Esophagus muscularis mucosa (tissue), 4 donors: ENCODE data around the gene GNLY. TPM values are rescaled to one million over a fixed set of nuclear protein-coding genes. Genes with fewer than 3 reads are reported as not detected.

ENCODE experiments used
- DNase-seq: peaks from one replicate; pipeline ENCODE4 v3.0.0-alpha.2; 2017; ENCODE audit errors: extremely low spot score
- H3K27ac ChIP-seq, 4 donors: fragments of 200-600 bp; sonication (generic); replicated peaks in 1 of 4; 1 replicate in 3 of 4; 2 replicates in 1 of 4; pipeline ENCODE4 v1.5.1; 2016 to 2019; ENCODE audit warnings: mild to moderate bottlenecking in 1 of 4
- H3K27me3 ChIP-seq, 4 donors: fragments of 200-600 bp; sonication (generic); one replicate each; pipeline versions ENCODE4 v1.5.1 to v1.6.0; 2016 to 2019
- H3K36me3 ChIP-seq, 4 donors: fragments of 200-600 bp; sonication (generic); one replicate each; pipeline ENCODE4 v1.5.1; 2016 to 2019
- H3K4me1 ChIP-seq, 4 donors: fragments of 200-600 bp; sonication (generic); one replicate each; pipeline ENCODE4 v1.5.1; 2016 to 2019
- H3K4me3 ChIP-seq, 4 donors: fragments of 200-600 bp; sonication (generic); 1 replicate in 2 of 4; 2 replicates in 2 of 4; pipeline ENCODE4 v1.5.1; 2016 to 2019; ENCODE audit warnings: mild to moderate bottlenecking in 4 of 4, moderate library complexity in 1 of 4
- H3K9me3 ChIP-seq, 4 donors: fragments of 200-600 bp; sonication (generic); 1 replicate in 3 of 4; 2 replicates in 1 of 4; pipeline ENCODE4 v1.5.1; 2016 to 2019
- CTCF ChIP-seq, 3 experiments: fragments of 200-600 bp in 2 of 3; fragments of 450-650 bp in 1 of 3; sonication (generic) in 2 of 3; IDR thresholded peaks; one replicate each; pipeline ENCODE4 v1.5.1; 2017 to 2019; ENCODE audit warnings: antibody characterized with exemption in 3 of 3, mild to moderate bottlenecking in 2 of 3, moderate library complexity in 1 of 3
- EP300 ChIP-seq: sonication (generic); formaldehyde crosslinking; IDR thresholded peaks from one replicate; pipeline ENCODE4 v1.6.1; 2017; ENCODE audit warnings: antibody characterized with exemption
- POLR2A ChIP-seq: fragments of 450-650 bp; IDR thresholded peaks from one replicate; pipeline ENCODE4 v1.6.1; 2017; ENCODE audit warnings: antibody characterized with exemption, moderate library complexity, mild to moderate bottlenecking, low read depth
- POLR2AphosphoS5 ChIP-seq, 2 donors: sonication (generic); formaldehyde crosslinking; IDR thresholded peaks; one replicate each; pipeline ENCODE4 v1.6.1; 2017; ENCODE audit warnings: antibody characterized with exemption in 2 of 2
- WGBS: methylation state at CpG from one replicate; pipeline ENCODE4 v1.1.5; 2018; 5-methylcytosine and 5-hydroxymethylcytosine counted together
- intact Hi-C: fragments of 100-400 bp; cut with DNase I; formaldehyde crosslinking; loops from one replicate; pipeline ENCODE4 v1.15.1; 2023
- total RNA-seq, 4 donors: library from RNA; depleted of rRNA; stranded (reverse); fragments of >200 nt; gene quantifications; one replicate each; pipeline versions ENCODE4 v1.1.0 to v1.2.1, GENCODE V29; 2016

GNLY gene
- total RNA-seq, 4 donors from 2014 or later = 0.84 to 3.5 (median 2.0) TPM

GRCh38 chr2:85703329-85703728, 9.2 kb downstream of the GNLY start:
- intact Hi-C loops = no loop called here
- peaks cover 26 to 33% (median 28%) of the 10 kb centered on the region in 4 donors for H3K4me1 ChIP-seq
- no peak overlapping the region for H3K4me3 ChIP-seq
- no peak for TF ChIP-seq EP300
- TF ChIP-seq CTCF (IDR thresholded peaks at IDR 0.05) = no peak
- TF ChIP-seq POLR2AphosphoS5 (IDR thresholded peaks at IDR 0.05) = no peak
- TF ChIP-seq POLR2A = no peak
- H3K9me3 ChIP-seq = no peaks in the 10 kb centered on the region
- H3K27me3 ChIP-seq = no peaks in the 10 kb centered on the region
- no peaks in the 10 kb centered on the region for H3K36me3 ChIP-seq
- no peak for DNase-seq
- no peak overlapping the region for H3K27ac ChIP-seq

- no peaks in the 10 kb centered on the region for H3K9me3 ChIP-seq
- DNase-seq = no peak
- peaks cover 28 to 39% (median 33%) of the 10 kb centered on the region in 4 donors for H3K4me1 ChIP-seq
- intact Hi-C loops = no loop called here
- WGBS = 87% methylated on average over 3 of the region's 3 CpGs
- TF ChIP-seq POLR2A = no peak
- no peak for TF ChIP-seq CTCF (IDR thresholded peaks at IDR 0.05)
- no peak for TF ChIP-seq EP300
- no peak for TF ChIP-seq POLR2AphosphoS5 (IDR thresholded peaks at IDR 0.05)
- no peaks in the 10 kb centered on the region for H3K27me3 ChIP-seq
- H3K27ac ChIP-seq = no peak overlapping the region
- H3K36me3 ChIP-seq = no peaks in the 10 kb centered on the region
- H3K4me3 ChIP-seq = no peak overlapping the region
Observed at GRCh38 chr2:85704038-85704437, 9.9 kb downstream of the GNLY start.

GRCh38 chr2:85704800-85705679, 10.9 kb downstream of the GNLY start:
- Histone ChIP-seq H3K9me3 (no peaks in the 10 kb centered on the region), H3K27me3 (no peaks in the 10 kb centered on the region), H3K4me3 (no peak overlapping the region), H3K36me3 (no peaks in the 10 kb centered on the region), H3K4me1 (peaks cover 30 to 49% (median 43%) of the 10 kb centered on the region in 4 donors), H3K27ac (peak overlapping the region; percentile 56 to 72 (median 70))
- 87% methylated on average over 8 of the region's 8 CpGs for WGBS
- no peak for DNase-seq
- intact Hi-C loops = loop anchor here (5.0 kb wide), 1 partner anchor 68 kb away; no protein-coding TSS in a partner anchor
- TF ChIP-seq CTCF (IDR thresholded peaks at IDR 0.05) = no peak
- TF ChIP-seq POLR2AphosphoS5 (IDR thresholded peaks at IDR 0.05) = no peak
- TF ChIP-seq EP300 = no peak
- no peak for TF ChIP-seq POLR2A

GRCh38 chr2:85705680-85706039, 11.5 kb downstream of the GNLY start:
- Histone ChIP-seq H3K27ac (peak overlapping the region; percentile 56 to 72 (median 70)), H3K9me3 (no peaks in the 10 kb centered on the region), H3K27me3 (no peaks in the 10 kb centered on the region), H3K4me1 (peaks cover 35 to 55% (median 49%) of the 10 kb centered on the region in 4 donors), H3K36me3 (no peaks in the 10 kb centered on the region), H3K4me3 (no peak overlapping the region)
- WGBS = 62% methylated on average over 2 of the region's 2 CpGs
- DNase-seq = no peak
- peak; percentile 87 to 93 for TF ChIP-seq POLR2AphosphoS5 (IDR thresholded peaks at IDR 0.05)
- no peak for TF ChIP-seq CTCF (IDR thresholded peaks at IDR 0.05)
- TF ChIP-seq EP300 = peak; percentile 46
- TF ChIP-seq POLR2A = no peak
- intact Hi-C loops = loop anchor here (2.0 to 5.0 kb wide), 2 partner anchors 27 to 68 kb away; no protein-coding TSS in a partner anchor
